HFF-Myc (cell line): Measurements from ENCODE around the gene CCDC183.

Experiments used
- DNase-seq: peaks from one replicate; pipeline ENCODE4 v3.0.0-alpha.2; 2011; ENCODE audit warnings: low read depth; ENCODE audit errors: extremely low read depth
- H3K4me3 ChIP-seq: replicated peaks from 2 replicates; pipeline ENCODE4 v1.5.1; 2011; ENCODE audit warnings: low read depth, mild to moderate bottlenecking, control low read depth, low read length
- TF ChIP-seq, protein P1 (sequence below): IDR thresholded peaks from 2 replicates; pipeline ENCODE4 v1.5.1; 2012; ENCODE audit warnings: mild to moderate bottlenecking, low read depth, low read length, control low read depth; ENCODE audit errors: missing control alignments

The CCDC183 gene

GRCh38 chr9:136823136-136824046 is 27.3 kb downstream of the CCDC183 start:
- no peak for DNase-seq
- H3K4me3 ChIP-seq = no peak overlapping the region
- TF ChIP-seq, protein P1, sequence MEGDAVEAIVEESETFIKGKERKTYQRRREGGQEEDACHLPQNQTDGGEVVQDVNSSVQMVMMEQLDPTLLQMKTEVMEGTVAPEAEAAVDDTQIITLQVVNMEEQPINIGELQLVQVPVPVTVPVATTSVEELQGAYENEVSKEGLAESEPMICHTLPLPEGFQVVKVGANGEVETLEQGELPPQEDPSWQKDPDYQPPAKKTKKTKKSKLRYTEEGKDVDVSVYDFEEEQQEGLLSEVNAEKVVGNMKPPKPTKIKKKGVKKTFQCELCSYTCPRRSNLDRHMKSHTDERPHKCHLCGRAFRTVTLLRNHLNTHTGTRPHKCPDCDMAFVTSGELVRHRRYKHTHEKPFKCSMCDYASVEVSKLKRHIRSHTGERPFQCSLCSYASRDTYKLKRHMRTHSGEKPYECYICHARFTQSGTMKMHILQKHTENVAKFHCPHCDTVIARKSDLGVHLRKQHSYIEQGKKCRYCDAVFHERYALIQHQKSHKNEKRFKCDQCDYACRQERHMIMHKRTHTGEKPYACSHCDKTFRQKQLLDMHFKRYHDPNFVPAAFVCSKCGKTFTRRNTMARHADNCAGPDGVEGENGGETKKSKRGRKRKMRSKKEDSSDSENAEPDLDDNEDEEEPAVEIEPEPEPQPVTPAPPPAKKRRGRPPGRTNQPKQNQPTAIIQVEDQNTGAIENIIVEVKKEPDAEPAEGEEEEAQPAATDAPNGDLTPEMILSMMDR = no peak

GRCh38 chr9:136824496-136825225 is 28.5 kb downstream of the CCDC183 start:
- TF ChIP-seq, protein P1 = no peak
- H3K4me3 ChIP-seq = no peak overlapping the region
- DNase-seq = no peak

- H3K4me3 ChIP-seq = no peak overlapping the region
- TF ChIP-seq, protein P1 = no peak
- DNase-seq = no peak
Measured at GRCh38 chr9:136825295-136826187, 29.4 kb downstream of the CCDC183 start.

DNA sequence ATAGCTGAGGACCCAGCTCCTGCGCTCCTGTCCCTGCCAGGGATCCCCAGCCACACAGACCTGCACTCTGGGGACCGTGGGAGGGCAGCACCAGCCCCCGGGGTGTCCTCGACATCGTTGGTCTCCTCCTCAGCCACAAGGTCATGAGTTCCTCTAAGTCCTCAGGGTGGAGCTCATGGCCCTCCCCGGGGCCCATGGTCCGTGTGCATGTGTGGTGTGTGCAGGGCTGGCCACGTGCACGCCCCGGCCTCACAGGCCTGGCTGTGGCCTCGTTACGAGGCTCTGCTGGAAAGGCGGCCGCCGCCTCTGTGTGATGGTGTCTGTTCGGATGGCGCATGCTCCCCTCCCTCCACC is 30.0 kb downstream of the CCDC183 start:
- H3K4me3 ChIP-seq = no peak overlapping the region
- TF ChIP-seq, protein P1 = no peak
- DNase-seq = no peak

DNA sequence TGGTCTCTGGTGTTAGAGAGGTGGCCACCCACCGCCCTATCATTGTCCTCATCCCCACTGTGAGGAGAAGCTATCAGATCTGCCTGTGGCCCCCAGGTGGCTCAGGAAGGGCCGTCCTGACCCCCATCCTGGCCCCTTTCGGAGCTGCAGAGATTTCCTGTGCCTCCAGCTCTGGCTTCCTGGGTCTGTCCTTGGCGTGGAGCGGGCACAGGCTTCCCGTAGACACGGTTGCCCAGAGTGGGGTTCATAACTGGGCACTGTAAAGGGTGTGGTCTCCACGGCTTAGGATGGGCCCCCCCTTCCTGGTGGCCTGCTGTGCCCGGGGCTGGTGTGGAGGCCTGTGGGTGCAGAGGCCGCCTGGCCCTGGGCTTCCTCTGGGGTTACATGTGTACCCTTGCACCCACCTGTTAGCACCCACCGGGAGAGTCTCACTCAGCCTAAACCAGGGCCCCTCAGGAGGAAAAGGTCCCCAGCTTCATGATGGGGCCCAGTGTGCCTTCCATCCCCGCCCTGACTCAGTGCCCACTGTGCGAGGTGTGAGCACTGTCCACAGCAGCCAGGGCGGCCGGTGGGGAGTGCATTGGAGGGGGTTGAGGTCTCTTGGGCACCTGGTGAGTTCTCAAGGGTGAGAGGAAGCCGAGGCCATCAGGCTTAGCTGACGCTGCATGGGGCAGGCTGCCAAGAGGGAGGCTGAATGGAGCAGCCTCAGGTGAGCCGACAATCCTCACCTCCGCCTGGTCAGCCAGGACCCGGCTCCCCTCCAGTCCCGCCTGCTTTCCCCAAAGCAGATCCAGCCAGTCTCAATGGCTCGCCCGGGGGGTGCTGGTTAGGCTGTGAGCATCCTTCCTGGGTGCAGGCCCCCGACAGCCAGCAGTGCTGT is 30.8 kb downstream of the CCDC183 start:
- TF ChIP-seq, protein P1 = no peak
- H3K4me3 ChIP-seq = no peak overlapping the region
- DNase-seq = no peak
